Central memory CD8-positive, alpha-beta T cell (primary cell): ENCODE results near the gene CUBN.

Experiments
- ATAC-seq: fragments of 150-1000 bp; cut with Tn5 transposase; replicated peaks from 2 replicates; pipeline ENCODE4 v1.10.0; 2022; ENCODE audit warnings: mild to moderate bottlenecking, moderate FRiP score, moderate number of reproducible peaks; ENCODE audit not compliant: poor library complexity, severe bottlenecking; ENCODE audit errors: extremely low read depth
- DNase-seq, 2 donors: peaks; one replicate each; pipeline ENCODE4 v3.0.0; 2021; ENCODE audit warnings: low spot score in 2 of 2
- H3K27ac Mint-ChIP-seq: one replicate; pipeline ENCODE4 v1.8.0; 2022; ENCODE audit warnings: low read depth, mild to moderate bottlenecking, moderate library complexity, mixed read lengths
- H3K27me3 Mint-ChIP-seq: one replicate; pipeline ENCODE4 v1.8.0; 2022; ENCODE audit warnings: mixed read lengths
- H3K36me3 Mint-ChIP-seq: one replicate; pipeline ENCODE4 v1.8.0; 2022; ENCODE audit warnings: mild to moderate bottlenecking, moderate library complexity, mixed read lengths; ENCODE audit not compliant: insufficient read depth
- H3K4me1 Mint-ChIP-seq: one replicate; pipeline ENCODE4 v1.8.0; 2022; ENCODE audit warnings: mixed read lengths
- H3K4me3 Mint-ChIP-seq: one replicate; pipeline ENCODE4 v1.8.0; 2022; ENCODE audit warnings: mild to moderate bottlenecking, moderate library complexity, mixed read lengths
- H3K9me3 Mint-ChIP-seq: one replicate; pipeline ENCODE4 v1.8.0; 2022; ENCODE audit warnings: mixed read lengths

Gene CUBN

DNA sequence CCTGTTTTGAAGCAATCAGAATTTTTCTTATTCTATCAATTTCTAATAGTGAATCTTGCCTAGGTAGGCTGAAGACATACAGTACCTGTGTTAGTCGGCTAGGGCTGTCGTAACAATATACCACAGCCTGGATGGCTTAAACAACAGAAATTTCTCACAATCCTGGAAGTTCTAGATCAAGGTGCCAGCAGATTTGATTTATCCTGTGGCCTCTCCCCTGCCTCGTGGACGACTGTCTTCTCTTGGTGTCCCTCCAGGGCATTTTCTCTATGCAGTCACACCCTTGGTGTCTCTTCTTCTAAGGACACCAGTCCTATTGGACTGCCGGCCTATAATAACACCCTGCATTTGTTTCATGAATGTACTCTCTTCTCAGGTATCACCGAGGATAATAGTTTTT, 310.6 kb downstream of the CUBN start:
- no peak for DNase-seq
- peaks cover 11% of the 10 kb centered on the region for H3K9me3 Mint-ChIP-seq
- H3K4me3 Mint-ChIP-seq: no peak overlapping the region
- no peak for ATAC-seq
- peaks cover 9% of the 10 kb centered on the region for H3K36me3 Mint-ChIP-seq
- H3K4me1 Mint-ChIP-seq: peaks cover 32% of the 10 kb centered on the region
- H3K27ac Mint-ChIP-seq: peak overlapping the region; percentile 93
- no peaks in the 10 kb centered on the region for H3K27me3 Mint-ChIP-seq

DNA sequence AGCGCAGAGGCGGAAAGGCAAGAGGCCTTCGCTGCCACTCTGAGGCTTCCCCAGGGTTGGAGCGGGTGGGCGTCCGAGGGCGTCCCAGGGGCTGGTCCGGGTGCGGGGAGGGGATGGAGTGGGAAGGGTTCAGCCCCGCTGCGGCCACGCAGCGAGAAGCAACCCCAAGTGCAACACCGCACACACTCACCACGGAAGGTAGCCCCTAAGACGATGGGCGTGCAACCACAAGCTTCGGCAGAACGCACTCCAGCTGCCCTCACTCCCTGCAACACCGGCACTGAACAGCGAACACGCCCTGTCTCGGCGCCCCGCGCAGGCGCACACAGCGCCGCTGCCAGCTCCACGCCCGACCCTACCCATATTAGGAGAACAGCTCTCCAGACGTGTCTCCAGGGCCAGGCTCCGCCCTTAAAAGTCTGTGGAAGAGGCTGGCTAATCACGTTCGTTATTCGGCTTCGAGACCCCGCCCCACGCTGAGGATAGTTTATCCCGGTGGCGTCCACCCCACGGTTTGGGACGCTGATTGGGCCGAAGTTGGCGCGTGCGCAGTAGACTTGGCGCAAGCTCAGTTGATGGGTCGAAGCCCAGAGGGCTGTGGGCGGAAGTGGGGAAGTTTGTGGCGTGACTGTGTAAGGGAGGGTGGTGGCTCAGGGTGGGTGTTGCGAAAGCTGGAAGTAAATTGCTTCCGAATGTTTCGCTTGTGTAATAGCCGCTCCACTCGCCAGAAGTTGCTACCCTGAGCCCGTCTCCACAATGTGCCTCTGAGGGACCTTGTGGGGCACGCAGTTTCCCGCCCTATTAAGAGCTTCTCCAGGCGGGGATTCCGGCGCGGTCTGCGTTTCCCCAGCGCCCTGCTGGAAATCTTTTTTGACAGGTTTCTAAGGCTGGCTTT, 312.2 kb downstream of the CUBN start, which contains the start of gene RSU1:
TSS of gene RSU1 (minus strand) at position 300 of the 895 bp plus-strand sequence. CDS start 343 bp downstream, outside the sequence.
- DNase-seq (peak; percentile 100), ATAC-seq (peak; percentile 97)
- H3K9me3 Mint-ChIP-seq: peaks cover 10% of the 10 kb centered on the region
- peak within 1 kb of the TSS; percentile 93 for H3K27ac Mint-ChIP-seq
- H3K27me3 Mint-ChIP-seq: no peaks in the 10 kb centered on the region
- H3K4me3 Mint-ChIP-seq: peak within 1 kb of the TSS; percentile 83
- peaks cover 38% of the 10 kb centered on the region for H3K4me1 Mint-ChIP-seq
- peaks cover 11% of the 10 kb centered on the region for H3K36me3 Mint-ChIP-seq

DNA sequence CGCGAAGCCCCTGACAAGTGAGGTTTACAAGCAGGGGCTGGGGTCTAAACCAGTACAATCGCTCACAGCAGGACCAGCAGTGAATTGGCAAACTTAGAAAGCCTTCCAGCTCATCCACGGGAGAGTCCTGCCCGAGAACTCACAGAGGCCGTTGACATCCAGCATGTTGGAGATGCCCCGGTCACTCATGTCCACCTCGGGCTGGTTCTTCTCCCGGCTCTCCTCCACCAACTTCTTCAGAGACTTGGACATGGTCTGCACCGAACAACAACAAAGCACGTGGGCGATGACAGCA, 312.8 kb downstream of the CUBN start:
- H3K27me3 Mint-ChIP-seq: no peaks in the 10 kb centered on the region
- H3K36me3 Mint-ChIP-seq: peaks cover 12% of the 10 kb centered on the region
- H3K4me1 Mint-ChIP-seq: peaks cover 40% of the 10 kb centered on the region
- H3K9me3 Mint-ChIP-seq: peaks cover 4% of the 10 kb centered on the region
- peak overlapping the region; percentile 93 for H3K27ac Mint-ChIP-seq
- peak overlapping the region; percentile 83 for H3K4me3 Mint-ChIP-seq
- ATAC-seq (no peak), DNase-seq (no peak)

GRCh38 chr10:16816171-16816570, 313.4 kb downstream of the CUBN start:
- DNase-seq (no peak), ATAC-seq (no peak)
- Mint-ChIP-seq H3K4me3 (peak overlapping the region; percentile 83), H3K27me3 (no peaks in the 10 kb centered on the region), H3K27ac (no peak overlapping the region), H3K9me3 (no peaks in the 10 kb centered on the region), H3K4me1 (peaks cover 46% of the 10 kb centered on the region), H3K36me3 (peaks cover 15% of the 10 kb centered on the region)

GRCh38 chr10:16814012-16814411, 315.6 kb downstream of the CUBN start:
- Mint-ChIP-seq H3K27me3 (no peaks in the 10 kb centered on the region), H3K4me3 (no peak overlapping the region), H3K9me3 (no peaks in the 10 kb centered on the region), H3K36me3 (peaks cover 18% of the 10 kb centered on the region), H3K27ac (no peak overlapping the region), H3K4me1 (peaks cover 47% of the 10 kb centered on the region)
- DNase-seq (no peak), ATAC-seq (no peak)

DNA sequence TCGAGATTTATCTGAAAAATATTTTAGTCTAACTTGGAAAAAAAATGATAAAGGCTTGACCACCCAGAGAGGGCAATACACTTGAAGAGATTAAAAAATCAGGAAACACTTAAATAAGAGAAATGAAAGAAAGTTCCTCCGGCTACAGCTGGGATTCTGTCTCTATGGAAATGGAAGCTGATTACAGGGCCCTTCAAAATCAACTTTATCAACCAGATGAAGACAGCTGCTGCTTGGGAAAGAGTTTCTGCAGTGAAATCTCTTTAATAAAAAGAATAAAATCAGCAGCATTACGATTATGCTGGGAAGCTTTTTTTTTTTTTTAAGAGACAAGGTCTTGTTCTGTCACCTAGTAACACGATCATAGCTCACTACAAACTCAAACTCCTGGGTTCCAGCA, 316.9 kb downstream of the CUBN start:
- no peaks in the 10 kb centered on the region for H3K9me3 Mint-ChIP-seq
- DNase-seq (no peak), ATAC-seq (no peak)
- H3K4me1 Mint-ChIP-seq: peaks cover 40% of the 10 kb centered on the region
- H3K36me3 Mint-ChIP-seq: peaks cover 19% of the 10 kb centered on the region
- no peak overlapping the region for H3K27ac Mint-ChIP-seq
- H3K4me3 Mint-ChIP-seq: no peak overlapping the region
- no peaks in the 10 kb centered on the region for H3K27me3 Mint-ChIP-seq

DNA sequence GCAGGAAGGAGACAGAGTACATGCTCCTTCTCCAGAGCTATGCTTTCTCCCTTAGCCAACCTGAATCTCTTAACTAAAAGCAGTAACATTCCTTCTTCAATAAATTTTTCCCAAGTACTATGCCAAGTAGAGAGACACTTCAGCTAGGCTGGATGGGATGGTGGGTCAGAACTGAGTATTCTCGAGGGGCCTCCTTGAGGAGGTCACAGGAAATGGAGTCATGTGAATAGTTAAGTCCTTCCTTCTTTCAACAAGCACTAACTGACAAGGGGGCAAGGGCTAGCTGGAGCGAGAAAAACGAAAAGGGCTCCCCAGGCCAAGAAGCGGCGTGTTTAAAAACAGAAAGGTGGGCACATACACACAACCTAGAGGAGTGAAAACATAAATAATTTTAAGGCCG, 317.8 kb downstream of the CUBN start:
- Mint-ChIP-seq H3K36me3 (peaks cover 13% of the 10 kb centered on the region), H3K9me3 (no peaks in the 10 kb centered on the region), H3K4me1 (peaks cover 39% of the 10 kb centered on the region), H3K27ac (no peak overlapping the region), H3K27me3 (no peaks in the 10 kb centered on the region), H3K4me3 (no peak overlapping the region)
- no peak for ATAC-seq
- no peak for DNase-seq

DNA sequence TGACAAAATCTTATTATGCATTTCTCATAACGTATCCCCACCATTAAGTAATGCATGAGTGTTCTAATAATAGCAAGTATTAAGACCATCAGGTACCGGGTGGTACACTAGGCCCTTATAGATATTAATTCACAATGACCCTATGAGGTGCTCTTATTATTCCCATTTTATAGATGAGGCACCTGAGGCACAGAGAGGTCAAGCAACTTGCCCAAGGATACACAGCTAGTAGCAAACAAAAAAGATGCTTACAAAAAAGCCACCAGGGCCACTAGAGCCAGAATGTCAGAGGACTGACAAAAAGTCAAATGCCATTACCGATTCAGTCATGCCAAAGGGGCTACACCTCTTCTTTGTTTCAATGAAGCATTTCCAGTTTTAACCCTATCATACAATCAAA, 318.3 kb downstream of the CUBN start:
- no peak for ATAC-seq

GRCh38 chr10:16809074-16809718, 320.4 kb downstream of the CUBN start:
- DNase-seq (no peak), ATAC-seq (no peak)
- peaks cover 21% of the 10 kb centered on the region for H3K4me1 Mint-ChIP-seq
- no peak overlapping the region for H3K4me3 Mint-ChIP-seq
- no peaks in the 10 kb centered on the region for H3K9me3 Mint-ChIP-seq
- no peaks in the 10 kb centered on the region for H3K27me3 Mint-ChIP-seq
- H3K36me3 Mint-ChIP-seq: peaks cover 16% of the 10 kb centered on the region
- no peak overlapping the region for H3K27ac Mint-ChIP-seq

More for the DNA sequence above, 318.3 kb downstream of the CUBN start:
- Mint-ChIP-seq H3K4me3 (no peak overlapping the region), H3K4me1 (peaks cover 36% of the 10 kb centered on the region), H3K27me3 (no peaks in the 10 kb centered on the region), H3K27ac (no peak overlapping the region), H3K9me3 (no peaks in the 10 kb centered on the region), H3K36me3 (peaks cover 12% of the 10 kb centered on the region)
- no peak for DNase-seq

- no peaks in the 10 kb centered on the region for H3K9me3 Mint-ChIP-seq
- no peak for ATAC-seq
- no peak overlapping the region for H3K4me3 Mint-ChIP-seq
- DNase-seq: no peak
- H3K27ac Mint-ChIP-seq: no peak overlapping the region
- peaks cover 39% of the 10 kb centered on the region for H3K4me1 Mint-ChIP-seq
- H3K27me3 Mint-ChIP-seq: no peaks in the 10 kb centered on the region
- peaks cover 7% of the 10 kb centered on the region for H3K36me3 Mint-ChIP-seq
Observed at GRCh38 chr10:16804123-16804522, 325.5 kb downstream of the CUBN start.

GRCh38 chr10:16803464-16803863, 326.1 kb downstream of the CUBN start:
- H3K4me3 Mint-ChIP-seq: no peak overlapping the region
- no peak overlapping the region for H3K27ac Mint-ChIP-seq
- ATAC-seq (no peak), DNase-seq (no peak)
- H3K36me3 Mint-ChIP-seq: peaks cover 9% of the 10 kb centered on the region
- H3K9me3 Mint-ChIP-seq: no peaks in the 10 kb centered on the region
- no peaks in the 10 kb centered on the region for H3K27me3 Mint-ChIP-seq
- H3K4me1 Mint-ChIP-seq: peaks cover 46% of the 10 kb centered on the region

- H3K4me3 Mint-ChIP-seq: no peak overlapping the region
- ATAC-seq: no peak
- H3K4me1 Mint-ChIP-seq: peaks cover 62% of the 10 kb centered on the region
- no peak for DNase-seq
- H3K27ac Mint-ChIP-seq: peak overlapping the region; percentile 42
- H3K9me3 Mint-ChIP-seq: no peaks in the 10 kb centered on the region
- H3K27me3 Mint-ChIP-seq: no peaks in the 10 kb centered on the region
- H3K36me3 Mint-ChIP-seq: peaks cover 7% of the 10 kb centered on the region
Observed at GRCh38 chr10:16799621-16800020, 330.0 kb downstream of the CUBN start.

GRCh38 chr10:16798571-16798970, 331.0 kb downstream of the CUBN start:
- H3K9me3 Mint-ChIP-seq: no peaks in the 10 kb centered on the region
- ATAC-seq (no peak), DNase-seq (no peak)
- H3K4me3 Mint-ChIP-seq: no peak overlapping the region
- H3K27ac Mint-ChIP-seq: no peak overlapping the region
- H3K36me3 Mint-ChIP-seq: peaks cover 7% of the 10 kb centered on the region
- H3K4me1 Mint-ChIP-seq: peaks cover 65% of the 10 kb centered on the region
- no peaks in the 10 kb centered on the region for H3K27me3 Mint-ChIP-seq
